GM23338 (cell line): Measurements from ENCODE around the gene TELO2. TPM values are rescaled to one million over a fixed set of nuclear protein-coding genes. Genes with fewer than 3 reads are reported as not detected.

Source experiments
- ATAC-seq: fragments of 200-7000 bp; cut with Tn5 transposase; 3 replicates; pipeline ENCODE4 v1.9.1; 2020
- DNase-seq: peaks from one replicate; pipeline ENCODE4 v3.0.0-alpha.2; 2015; ENCODE audit warnings: low spot score
- H2AFZ ChIP-seq: fragments of 200-600 bp; sonication (generic); 2 replicates; pipeline ENCODE4 v1.8.0; 2016; ENCODE audit warnings: antibody characterized with exemption, mild to moderate bottlenecking, moderate library complexity
- H3F3A ChIP-seq: fragments of 200-600 bp; sonication (generic); replicated peaks from 2 replicates; pipeline ENCODE4 v1.8.0; 2017; ENCODE audit warnings: antibody characterized with exemption, mixed run types, low read depth
- H3K27ac ChIP-seq: fragments of 200-600 bp; sonication (generic); 2 replicates; pipeline ENCODE4 v1.6.1; 2016; ENCODE audit warnings: low read depth
- H3K27me3 ChIP-seq: fragments of 200-600 bp; sonication (generic); 2 replicates; pipeline ENCODE4 v1.8.0; 2016; ENCODE audit warnings: mild to moderate bottlenecking, mixed run types, moderate library complexity; ENCODE audit not compliant: insufficient read depth
- H3K36me3 ChIP-seq: fragments of 200-600 bp; sonication (generic); 2 replicates; pipeline ENCODE4 v1.8.0; 2016; ENCODE audit warnings: mild to moderate bottlenecking; ENCODE audit not compliant: insufficient read depth
- H3K4me1 ChIP-seq: fragments of 200-600 bp; sonication (generic); 2 replicates; pipeline ENCODE4 v1.8.0; 2016; ENCODE audit warnings: mild to moderate bottlenecking, moderate library complexity; ENCODE audit not compliant: insufficient read depth
- H3K4me2 ChIP-seq: fragments of 200-600 bp; sonication (generic); 2 replicates; pipeline ENCODE4 v1.7.1; 2017; ENCODE audit warnings: mixed run types
- H3K4me3 ChIP-seq: fragments of 200-600 bp; sonication (generic); 2 replicates; pipeline ENCODE4 v1.6.1; 2016; ENCODE audit warnings: mixed run types
- H3K79me2 ChIP-seq: fragments of 200-600 bp; sonication (generic); replicated peaks from 2 replicates; pipeline ENCODE4 v1.8.0; 2017; ENCODE audit warnings: mild to moderate bottlenecking; ENCODE audit not compliant: insufficient read depth
- H3K9me2 ChIP-seq: fragments of 200-600 bp; sonication (generic); 2 replicates; pipeline ENCODE4 v1.8.0; 2017; ENCODE audit not compliant: insufficient read depth
- H4K20me1 ChIP-seq: fragments of 200-600 bp; sonication (generic); replicated peaks from 2 replicates; pipeline ENCODE4 v1.8.0; 2017; ENCODE audit warnings: mild to moderate bottlenecking; ENCODE audit not compliant: insufficient read depth
- H3K27ac Mint-ChIP-seq: 2 replicates; pipeline ENCODE4 v1.8.0; 2020; ENCODE audit warnings: inconsistent platforms, mild to moderate bottlenecking, moderate library complexity, mixed read lengths
- H3K27me3 Mint-ChIP-seq: 3 replicates; pipeline ENCODE4 v1.8.0; 2022; ENCODE audit warnings: low read depth, mild to moderate bottlenecking, moderate library complexity, mixed read lengths, inconsistent platforms; ENCODE audit not compliant: insufficient read depth, poor library complexity
- H3K36me3 Mint-ChIP-seq: 3 replicates; pipeline ENCODE4 v1.8.0; 2021; ENCODE audit warnings: low read depth, mild to moderate bottlenecking, inconsistent platforms, moderate library complexity, mixed read lengths
- H3K4me1 Mint-ChIP-seq: 3 replicates; pipeline ENCODE4 v1.8.0; 2020; ENCODE audit warnings: mild to moderate bottlenecking, inconsistent platforms, mixed read lengths
- H3K4me3 Mint-ChIP-seq: 3 replicates; pipeline ENCODE4 v1.8.0; 2021; ENCODE audit warnings: moderate library complexity, mild to moderate bottlenecking, inconsistent platforms, mixed read lengths
- H3K9me3 Mint-ChIP-seq: 3 replicates; pipeline ENCODE4 v1.8.0; 2020; ENCODE audit warnings: moderate library complexity, mild to moderate bottlenecking, inconsistent platforms, mixed read lengths
- CREB1 ChIP-seq: fragments of 250-450 bp; sonication (Bioruptor Pico); IDR thresholded peaks from 2 replicates; pipeline ENCODE4 v1.5.0; 2020; ENCODE audit warnings: low read depth, mild to moderate bottlenecking, moderate library complexity
- CTCF ChIP-seq, 2 experiments: fragments of 200-600 bp in 1 of 2; sonication (generic) in 1 of 2; conservative IDR thresholded peaks; 2 replicates each; pipeline versions ENCODE4 v1.5.1 to v1.6.1; 2016 to 2017; ENCODE audit warnings: antibody characterized with exemption in 2 of 2, low read depth in 2 of 2, mild to moderate bottlenecking in 2 of 2, moderate library complexity in 1 of 2
- STAT1 ChIP-seq: IDR thresholded peaks from one replicate; pipeline ENCODE4 v1.6.1; 2016; ENCODE audit warnings: antibody characterized with exemption; ENCODE audit not compliant: unreplicated experiment
- ZNF462 ChIP-seq: fragments of 250-450 bp; sonication (Bioruptor Pico); IDR thresholded peaks from 2 replicates; pipeline ENCODE4 v1.5.0; 2020; ENCODE audit warnings: mild to moderate bottlenecking, moderate library complexity
- polyA plus RNA-seq: library from polyadenylated mRNA; unstranded; fragments of >200 nt; fragmentation: Nextera tagmentation; extraction: Ambion mirVana; gene quantifications from 2 replicates; pipeline ENCODE4 v1.2.1, GENCODE V29; 2016
- total RNA-seq: library from RNA; depleted of rRNA; stranded (reverse); fragments of >200 nt; shearing (Covaris generic); gene quantifications from 2 replicates; pipeline ENCODE4 v1.2.3, GENCODE V29; 2014

The TELO2 gene
- total and polyA plus RNA-seq, 2 experiments from 2014 or later, result 45.4 to 76.0 TPM

- peaks cover 13% of the 10 kb centered on the region for H3K27me3 Mint-ChIP-seq
- Histone ChIP-seq H3K4me3 (no peak overlapping the region), H3K27ac (no peak overlapping the region), H4K20me1 (peaks cover 4% of the 10 kb centered on the region; the same call in 1 of the 2 replicates), H3F3A (no peaks in the 10 kb centered on the region), H3K27me3 (no peaks in the 10 kb centered on the region), H3K4me1 (no peaks in the 10 kb centered on the region), H3K4me2 (no peak overlapping the region), H3K9me2 (no peaks in the 10 kb centered on the region), H3K36me3 (no peaks in the 10 kb centered on the region), H3K79me2 (no peaks in the 10 kb centered on the region), H2AFZ (no peak overlapping the region)
- no peaks in the 10 kb centered on the region for H3K4me1 Mint-ChIP-seq
- H3K9me3 Mint-ChIP-seq, result peaks cover 16% of the 10 kb centered on the region; the same call in 2 of the 3 replicates
- no peak overlapping the region for H3K27ac Mint-ChIP-seq
- TF ChIP-seq CREB1, result no peak
- no peak for TF ChIP-seq ZNF462
- H3K4me3 Mint-ChIP-seq, result no peak overlapping the region
- DNase-seq (no peak), ATAC-seq (no peak)
- peaks cover 44% of the 10 kb centered on the region for H3K36me3 Mint-ChIP-seq
These were observed 17.1 kb downstream of the TELO2 start for GRCh38 chr16:1510272-1510671.

GRCh38 chr16:1510941-1511351 lies 17.8 kb downstream of the TELO2 start:
- H3K9me3 Mint-ChIP-seq, result peaks cover 16% of the 10 kb centered on the region; the same call in 2 of the 3 replicates
- TF ChIP-seq CTCF (conservative IDR thresholded peaks at IDR 0.05; ENCODE audit: low read depth in 2 of 2) (peak in 1 of 2 experiments; percentile 24; a peak in 2 of 4 replicates), STAT1 (no peak)
- DNase-seq, result peak; percentile 50

More at GRCh38 chr16:1510941-1511351, 17.8 kb downstream of the TELO2 start:
- Mint-ChIP-seq H3K27me3 (peaks cover 14% of the 10 kb centered on the region), H3K4me1 (no peaks in the 10 kb centered on the region), H3K36me3 (peaks cover 47% of the 10 kb centered on the region), H3K27ac (no peak overlapping the region), H3K4me3 (no peak overlapping the region)
- no peak overlapping the region for H3K4me3 ChIP-seq
- no peaks in the 10 kb centered on the region for H3K79me2 ChIP-seq
- H3K36me3 ChIP-seq, result no peaks in the 10 kb centered on the region
- no peaks in the 10 kb centered on the region for H3K9me2 ChIP-seq
- no peak overlapping the region for H3K4me2 ChIP-seq
- H2AFZ ChIP-seq, result no peak overlapping the region
- no peak overlapping the region for H3K27ac ChIP-seq
- H3F3A ChIP-seq, result no peaks in the 10 kb centered on the region
- H3K27me3 ChIP-seq, result no peaks in the 10 kb centered on the region
- H4K20me1 ChIP-seq, result peaks cover 4% of the 10 kb centered on the region; the same call in 1 of the 2 replicates
- no peaks in the 10 kb centered on the region for H3K4me1 ChIP-seq
- peak; percentile 67 for ATAC-seq
